GM18520 (cell line): ENCODE data around the gene GIT1.
A peak's percentile ranks its signal among the peaks of the same experiment; 100 is the strongest.

Experiments
- ATAC-seq: cut with Tn5 transposase; IDR thresholded peaks from one replicate; pipeline ENCODE4 v1.9.1; 2021; ENCODE audit not compliant: unreplicated experiment

GIT1 gene

GRCh38 chr17:29589524-29590410, at the start of gene GIT1:
Gene GIT1 (minus strand): TSS chr17:29589648. CDS start chr17:29589378, 270 bp downstream.
- ATAC-seq, result peak; percentile 52

GRCh38 chr17:29633886-29634285, 44.4 kb upstream of the GIT1 start:
- no peak for ATAC-seq

- ATAC-seq, result no peak
These were observed 41.3 kb upstream of the GIT1 start for GRCh38 chr17:29630630-29631193.

GRCh38 chr17:29629839-29630238, 40.4 kb upstream of the GIT1 start:
- no peak for ATAC-seq

GRCh38 chr17:29628644-29629043, 39.2 kb upstream of the GIT1 start:
- ATAC-seq, result no peak

GRCh38 chr17:29627951-29628350, 38.5 kb upstream of the GIT1 start:
- ATAC-seq, result no peak

GRCh38 chr17:29625037-29625750, 35.7 kb upstream of the GIT1 start:
- ATAC-seq, result no peak

- ATAC-seq, result no peak
These were observed 35.1 kb upstream of the GIT1 start for GRCh38 chr17:29624586-29624985.

GRCh38 chr17:29623283-29623647, 33.8 kb upstream of the GIT1 start:
- ATAC-seq, result no peak

- no peak for ATAC-seq
These were observed 33.2 kb upstream of the GIT1 start, which contains the start of gene CORO6 for GRCh38 chr17:29622337-29623282. Gene CORO6 (minus strand): TSS chr17:29622912. CDS start chr17:29621421, 1,491 bp downstream.

GRCh38 chr17:29621751-29622194, 32.3 kb upstream of the GIT1 start:
- ATAC-seq, result no peak

GRCh38 chr17:29620779-29621500, 31.5 kb upstream of the GIT1 start:
- ATAC-seq, result no peak

GRCh38 chr17:29620271-29620670, 30.8 kb upstream of the GIT1 start:
- ATAC-seq, result no peak

- ATAC-seq, result no peak
These were observed 29.8 kb upstream of the GIT1 start for GRCh38 chr17:29619251-29619650.

GRCh38 chr17:29618272-29619065, 29.0 kb upstream of the GIT1 start:
- no peak for ATAC-seq

GRCh38 chr17:29617481-29618271, 28.2 kb upstream of the GIT1 start:
- ATAC-seq, result no peak

- ATAC-seq, result peak; percentile 36
These were observed 27.7 kb upstream of the GIT1 start for GRCh38 chr17:29617125-29617480.

GRCh38 chr17:29616300-29617048, 27.0 kb upstream of the GIT1 start:
- no peak for ATAC-seq
